H9 (cell line): Measurements from ENCODE around the gene NFATC1. TPM values are rescaled to one million over a fixed set of nuclear protein-coding genes. Genes with fewer than 3 reads are reported as not detected.

Source experiments
- DNase-seq: peaks from one replicate; pipeline ENCODE4 v3.0.0-alpha.2; 2017
- H2AFZ ChIP-seq: one replicate; pipeline ENCODE4 v1.6.1; 2013; ENCODE audit warnings: mild to moderate bottlenecking, low read length, control low read depth, moderate library complexity
- H2AK5ac ChIP-seq: 2 replicates; pipeline ENCODE4 v1.6.1; 2013; ENCODE audit warnings: low read length, control low read depth, mixed read lengths; ENCODE audit not compliant: insufficient read length
- H2BK120ac ChIP-seq: one replicate; pipeline ENCODE4 v1.6.1; 2013; ENCODE audit warnings: low read depth, mild to moderate bottlenecking, low read length, control low read depth, inconsistent platforms; ENCODE audit not compliant: poor library complexity, severe bottlenecking
- H2BK12ac ChIP-seq: 2 replicates; pipeline ENCODE4 v1.6.1; 2013; ENCODE audit warnings: low read length, control low read depth, mixed read lengths, low read depth; ENCODE audit not compliant: insufficient read length
- H2BK15ac ChIP-seq: 2 replicates; pipeline ENCODE4 v1.6.1; 2013; ENCODE audit warnings: low read depth, low read length, control low read depth
- H2BK20ac ChIP-seq: one replicate; pipeline ENCODE4 v1.6.1; 2013; ENCODE audit warnings: low read depth, mild to moderate bottlenecking, low read length, control low read depth, inconsistent platforms; ENCODE audit not compliant: poor library complexity, severe bottlenecking
- H2BK5ac ChIP-seq: 2 replicates; pipeline ENCODE4 v1.6.1; 2013; ENCODE audit warnings: low read length, control low read depth, mixed read lengths; ENCODE audit not compliant: insufficient read length
- H3K14ac ChIP-seq: 2 replicates; pipeline ENCODE4 v1.6.1; 2013; ENCODE audit warnings: low read length, control low read depth; ENCODE audit not compliant: insufficient read depth
- H3K18ac ChIP-seq: 2 replicates; pipeline ENCODE4 v1.6.1; 2013; ENCODE audit warnings: low read depth, mild to moderate bottlenecking, mixed read lengths, low read length, control low read depth; ENCODE audit not compliant: insufficient read length
- H3K23ac ChIP-seq: 2 replicates; pipeline ENCODE4 v1.6.1; 2013; ENCODE audit warnings: low read length, control low read depth, mixed read lengths, low read depth; ENCODE audit not compliant: insufficient read length
- H3K23me2 ChIP-seq: 2 replicates; pipeline ENCODE4 v1.6.1; 2013; ENCODE audit warnings: low read depth, mild to moderate bottlenecking, mixed read lengths, low read length, control low read depth; ENCODE audit not compliant: insufficient read length, poor library complexity, severe bottlenecking
- H3K27ac ChIP-seq: 2 replicates; pipeline ENCODE4 v1.5.1; 2013; ENCODE audit warnings: low read length, control low read depth, mixed read lengths, low read depth; ENCODE audit not compliant: insufficient read length
- H3K27me3 ChIP-seq: 2 replicates; pipeline ENCODE4 v1.6.1; 2013; ENCODE audit warnings: low read length, control low read depth, inconsistent platforms; ENCODE audit not compliant: insufficient read depth
- H3K4ac ChIP-seq: 2 replicates; pipeline ENCODE4 v1.6.1; 2013; ENCODE audit warnings: low read depth, mild to moderate bottlenecking, control low read depth, inconsistent platforms, low read length, moderate library complexity
- H3K4me1 ChIP-seq: 2 replicates; pipeline ENCODE4 v1.6.1; 2013; ENCODE audit warnings: low read length, control low read depth, inconsistent platforms; ENCODE audit not compliant: insufficient read depth
- H3K4me2 ChIP-seq: 2 replicates; pipeline ENCODE4 v1.6.1; 2013; ENCODE audit warnings: low read length, control low read depth, mixed read lengths; ENCODE audit not compliant: insufficient read length, insufficient read depth
- H3K56ac ChIP-seq: 2 replicates; pipeline ENCODE4 v1.6.1; 2013; ENCODE audit warnings: low read depth, mild to moderate bottlenecking, mixed read lengths, low read length, control low read depth; ENCODE audit not compliant: insufficient read length
- H3K79me1 ChIP-seq: 2 replicates; pipeline ENCODE4 v1.6.1; 2013; ENCODE audit warnings: low read depth, mild to moderate bottlenecking, moderate library complexity, low read length, control low read depth, inconsistent platforms; ENCODE audit not compliant: insufficient read depth, poor library complexity, severe bottlenecking
- H3K79me2 ChIP-seq: 2 replicates; pipeline ENCODE4 v1.6.1; 2013; ENCODE audit warnings: low read length, control low read depth, inconsistent platforms; ENCODE audit not compliant: insufficient read depth
- H3K9ac ChIP-seq: 2 replicates; pipeline ENCODE4 v1.6.1; 2013; ENCODE audit warnings: low read length, control low read depth, mixed read lengths; ENCODE audit not compliant: insufficient read length; ENCODE audit errors: extremely low read depth
- H3K9me3 ChIP-seq: one replicate; pipeline ENCODE4 v1.6.1; 2013; ENCODE audit warnings: low read depth, low read length, inconsistent platforms; ENCODE audit not compliant: control insufficient read depth
- H3T11ph ChIP-seq: one replicate; pipeline ENCODE4 v1.6.1; 2013; ENCODE audit warnings: mild to moderate bottlenecking, low read length, control low read depth, inconsistent platforms
- H4K20me1 ChIP-seq: one replicate; pipeline ENCODE4 v1.6.1; 2013; ENCODE audit not compliant: control insufficient read depth, insufficient read length, insufficient read depth
- H4K5ac ChIP-seq: 2 replicates; pipeline ENCODE4 v1.6.1; 2013; ENCODE audit warnings: low read depth, mild to moderate bottlenecking, mixed read lengths, low read length, control low read depth; ENCODE audit not compliant: insufficient read length
- H4K8ac ChIP-seq: replicated peaks from 2 replicates; pipeline ENCODE4 v1.6.1; 2013; ENCODE audit warnings: low read length, control low read depth, mixed read lengths, low read depth; ENCODE audit not compliant: insufficient read length
- H4K91ac ChIP-seq: 2 replicates; pipeline ENCODE4 v1.6.1; 2013; ENCODE audit warnings: low read depth, mild to moderate bottlenecking, moderate library complexity, mixed read lengths, low read length, control low read depth; ENCODE audit not compliant: insufficient read length
- H3K27ac Mint-ChIP-seq, 3 experiments: 2 replicates in 2 of 3; 3 replicates in 1 of 3; pipeline ENCODE4 v1.8.0; 2020 to 2021; ENCODE audit warnings: mixed read lengths in 3 of 3, mild to moderate bottlenecking in 1 of 3, moderate library complexity in 1 of 3
- H3K27me3 Mint-ChIP-seq: 2 replicates; pipeline ENCODE4 v1.8.0; 2021; ENCODE audit warnings: low read depth, mild to moderate bottlenecking, moderate library complexity, mixed read lengths
- H3K36me3 Mint-ChIP-seq, 3 experiments: 2 replicates in 2 of 3; 3 replicates in 1 of 3; pipeline ENCODE4 v1.8.0; 2020 to 2021; ENCODE audit warnings: low read depth in 3 of 3, mixed read lengths in 3 of 3; ENCODE audit not compliant: insufficient read depth in 1 of 3
- H3K4me1 Mint-ChIP-seq, 2 experiments: 2 replicates each; pipeline ENCODE4 v1.8.0; 2020; ENCODE audit warnings: mixed read lengths in 2 of 2
- H3K4me3 Mint-ChIP-seq, 2 experiments: 2 replicates in 1 of 2; 3 replicates in 1 of 2; pipeline ENCODE4 v1.8.0; 2020 to 2021; ENCODE audit warnings: mild to moderate bottlenecking in 2 of 2, mixed read lengths in 2 of 2, moderate library complexity in 1 of 2
- H3K9me3 Mint-ChIP-seq, 2 experiments: 2 replicates in 1 of 2; 3 replicates in 1 of 2; pipeline ENCODE4 v1.8.0; 2020; ENCODE audit warnings: mild to moderate bottlenecking in 2 of 2, mixed read lengths in 2 of 2, moderate library complexity in 1 of 2
- WGBS: extraction: QIAGEN DNeasy Blood & Tissue Kit; methylation state at CpG from one replicate; pipeline ENCODE4 v1.1.7; 2013; ENCODE audit warnings: missing lambda C conversion rate, low lambda C conversion rate, mixed read lengths; ENCODE audit not compliant: insufficient read length; ENCODE audit errors: extremely low coverage; 5-methylcytosine and 5-hydroxymethylcytosine counted together
- total RNA-seq: library from RNA; stranded (reverse); gene quantifications from 2 replicates; pipeline ENCODE4 v1.2.1, GENCODE V29; 2021
- TF ChIP-seq, protein P1 (sequence below): fragments of 200-600 bp; sonication (generic); conservative IDR thresholded peaks from 3 replicates; pipeline ENCODE4 v1.8.0; 2021; ENCODE audit warnings: antibody characterized with exemption, mild to moderate bottlenecking

The NFATC1 gene
- total RNA-seq, 1 experiment from 2014 or later: 5.5 TPM

- H3K18ac ChIP-seq: peak overlapping the region; percentile 10
- H3K4ac ChIP-seq: no peak overlapping the region
- no peak overlapping the region for H2BK5ac ChIP-seq
- H2BK20ac ChIP-seq: no peak overlapping the region
- H3K9ac ChIP-seq: no peak overlapping the region
- no peak overlapping the region for H2BK120ac ChIP-seq
- no peak overlapping the region for H4K8ac ChIP-seq
- Mint-ChIP-seq H3K27ac (peak overlapping the region in 2 of 3 experiments; percentile 62 to 96; a peak in 2 of 7 replicates), H3K27me3 (peaks cover 18% of the 10 kb centered on the region), H3K36me3 (peaks cover 0 to 10% (median 6%) of the 10 kb centered on the region in 3 experiments; a peak in 5 of 7 replicates), H3K4me3 (peak overlapping the region; percentile 8 to 67; a peak in 3 of 5 replicates), H3K9me3 (peaks cover 11 to 15% of the 10 kb centered on the region in 2 experiments), H3K4me1 (peaks cover 25 to 27% of the 10 kb centered on the region in 2 experiments)
- no peak overlapping the region for H2BK15ac ChIP-seq
- no CpG with 5 or more reads among the region's 28 CpGs for whole genome bisulfite sequencing
- peak; percentile 81 for DNase-seq
- peaks cover 3% of the 10 kb centered on the region; the same call in 1 of the 2 replicates for H3K4me1 ChIP-seq
- no peaks in the 10 kb centered on the region for H4K20me1 ChIP-seq
- H3K4me2 ChIP-seq: no peak overlapping the region
- H3K79me2 ChIP-seq: no peaks in the 10 kb centered on the region
- TF ChIP-seq, protein P1, sequence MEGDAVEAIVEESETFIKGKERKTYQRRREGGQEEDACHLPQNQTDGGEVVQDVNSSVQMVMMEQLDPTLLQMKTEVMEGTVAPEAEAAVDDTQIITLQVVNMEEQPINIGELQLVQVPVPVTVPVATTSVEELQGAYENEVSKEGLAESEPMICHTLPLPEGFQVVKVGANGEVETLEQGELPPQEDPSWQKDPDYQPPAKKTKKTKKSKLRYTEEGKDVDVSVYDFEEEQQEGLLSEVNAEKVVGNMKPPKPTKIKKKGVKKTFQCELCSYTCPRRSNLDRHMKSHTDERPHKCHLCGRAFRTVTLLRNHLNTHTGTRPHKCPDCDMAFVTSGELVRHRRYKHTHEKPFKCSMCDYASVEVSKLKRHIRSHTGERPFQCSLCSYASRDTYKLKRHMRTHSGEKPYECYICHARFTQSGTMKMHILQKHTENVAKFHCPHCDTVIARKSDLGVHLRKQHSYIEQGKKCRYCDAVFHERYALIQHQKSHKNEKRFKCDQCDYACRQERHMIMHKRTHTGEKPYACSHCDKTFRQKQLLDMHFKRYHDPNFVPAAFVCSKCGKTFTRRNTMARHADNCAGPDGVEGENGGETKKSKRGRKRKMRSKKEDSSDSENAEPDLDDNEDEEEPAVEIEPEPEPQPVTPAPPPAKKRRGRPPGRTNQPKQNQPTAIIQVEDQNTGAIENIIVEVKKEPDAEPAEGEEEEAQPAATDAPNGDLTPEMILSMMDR: no peak
- no peak overlapping the region for H2AK5ac ChIP-seq
- H3K9me3 ChIP-seq: no peaks in the 10 kb centered on the region
- no peak overlapping the region for H4K91ac ChIP-seq
- no peak overlapping the region for H2BK12ac ChIP-seq
- H2AFZ ChIP-seq: no peak overlapping the region
- no peak overlapping the region for H3K27ac ChIP-seq
- H3K23ac ChIP-seq: no peak overlapping the region
- H4K5ac ChIP-seq: no peak overlapping the region
- no peaks in the 10 kb centered on the region for H3K79me1 ChIP-seq
- no peaks in the 10 kb centered on the region for H3K23me2 ChIP-seq
- no peak overlapping the region for H3T11ph ChIP-seq
- H3K27me3 ChIP-seq: no peaks in the 10 kb centered on the region
- H3K14ac ChIP-seq: no peak overlapping the region; the same call in 1 of the 2 replicates
- no peak overlapping the region for H3K56ac ChIP-seq
These were observed 171.9 kb downstream of the NFATC1 start for GRCh38 chr18:79567481-79568147.
